Activated CD4-positive, alpha-beta memory T cell treated with anti-CD3 and anti-CD28 coated beads for 36 hours (primary cell): ENCODE measurements around the gene THOC6. TPM values are rescaled to one million over a fixed set of nuclear protein-coding genes. Genes with fewer than 3 reads are reported as not detected.
A peak's percentile ranks its signal among the peaks of the same experiment; 100 is the strongest.

ENCODE experiments used
- CTCF ChIA-PET: fragments of 350-600 bp; sonication (Branson Sonifier 250); formaldehyde crosslinking; loops from one replicate; lab custom pipeline; 2021; ENCODE audit warnings: antibody characterized with exemption, inconsistent platforms; lab: Charles Lee
- POLR2A ChIA-PET: fragments of 350-600 bp; sonication (Branson Sonifier 250); formaldehyde crosslinking; loops from one replicate; lab custom pipeline; 2021; ENCODE audit warnings: antibody characterized with exemption; lab: Charles Lee
- DNase-seq: peaks from one replicate; pipeline ENCODE4 v3.0.0-alpha.2; 2020
- H3K27ac Mint-ChIP-seq: one replicate; pipeline ENCODE4 v1.8.0; 2021; ENCODE audit warnings: mixed read lengths
- H3K27me3 Mint-ChIP-seq: one replicate; pipeline ENCODE4 v1.8.0; 2021; ENCODE audit warnings: mixed read lengths
- H3K36me3 Mint-ChIP-seq: one replicate; pipeline ENCODE4 v1.8.0; 2021; ENCODE audit warnings: mixed read lengths
- H3K4me1 Mint-ChIP-seq: one replicate; pipeline ENCODE4 v1.8.0; 2021; ENCODE audit warnings: low read depth, mixed read lengths
- H3K4me3 Mint-ChIP-seq: one replicate; pipeline ENCODE4 v1.8.0; 2021; ENCODE audit warnings: mild to moderate bottlenecking, mixed read lengths
- H3K9me3 Mint-ChIP-seq: one replicate; pipeline ENCODE4 v1.8.0; 2021; ENCODE audit warnings: mixed read lengths
- intact Hi-C: fragments of 100-400 bp; cut with micrococcal nuclease; formaldehyde crosslinking; loops from one replicate; pipeline ENCODE4 v1.15.1; 2023
- total RNA-seq, 2 experiments: library from RNA; stranded (reverse); gene quantifications; one replicate each; pipeline ENCODE4 v1.2.3, GENCODE V29; 2021

The THOC6 gene
- total RNA-seq, 2 experiments from 2014 or later, result 41.2 to 42.7 TPM

DNA sequence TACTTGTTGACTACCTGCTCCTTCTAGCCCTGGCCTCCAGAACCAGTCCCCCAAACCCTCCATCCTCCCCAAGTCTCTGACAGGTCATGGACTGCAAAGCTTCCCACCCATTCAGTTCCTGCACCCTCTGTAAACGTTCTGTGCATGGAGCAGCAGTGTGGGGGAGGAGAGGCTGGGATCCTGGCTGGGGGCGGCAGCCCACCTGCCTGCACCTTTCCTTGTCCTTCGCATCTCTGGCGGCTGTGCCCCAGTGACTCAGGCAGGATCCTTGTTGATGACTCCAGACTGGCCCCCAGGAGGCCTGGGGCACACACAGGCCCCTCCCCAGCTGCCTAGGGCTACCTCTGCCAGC is 42.0 kb upstream of the THOC6 start:
- H3K4me1 Mint-ChIP-seq, result peaks cover 15% of the 10 kb centered on the region
- DNase-seq, result no peak
- ChIA-PET POLR2A (interaction anchor here (1.1 to 1.3 kb wide), 3 partner anchors 10 to 39 kb away, joined by 3 to 4 read pairs (median 3); no protein-coding TSS in a partner anchor), CTCF (interaction anchor here (1.2 to 1.6 kb wide), 3 partner anchors 9 to 50 kb away, joined by 3 read pairs; no protein-coding TSS in a partner anchor)
- no peak overlapping the region for H3K27ac Mint-ChIP-seq
- peaks cover 17% of the 10 kb centered on the region for H3K36me3 Mint-ChIP-seq
- no peaks in the 10 kb centered on the region for H3K27me3 Mint-ChIP-seq
- peak overlapping the region; percentile 62 for H3K4me3 Mint-ChIP-seq
- no peaks in the 10 kb centered on the region for H3K9me3 Mint-ChIP-seq
- intact Hi-C loops, result loop anchor here (5.0 kb wide), 1 partner anchor 75 kb away; no protein-coding TSS in a partner anchor

DNA sequence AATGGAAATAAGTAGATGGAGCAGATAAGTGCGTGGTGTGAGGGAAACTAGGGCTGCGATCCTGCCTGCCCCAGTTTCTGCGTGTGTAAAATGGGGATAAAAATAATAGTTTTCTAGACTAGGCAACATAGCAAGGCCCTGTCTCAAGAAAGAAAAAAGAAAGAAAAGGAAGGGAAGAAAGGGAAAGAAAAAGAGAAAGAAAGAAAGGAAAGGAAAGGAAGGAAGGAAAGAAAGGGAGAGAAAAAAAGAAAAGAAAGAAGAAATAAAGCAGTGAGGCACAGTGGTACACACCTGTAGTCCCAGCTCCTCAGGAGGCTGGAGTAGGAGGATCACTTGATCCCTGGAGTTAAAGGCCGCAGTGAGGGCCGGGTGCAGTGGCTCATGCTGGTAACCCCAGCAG is 41.4 kb upstream of the THOC6 start:
- peaks cover 12% of the 10 kb centered on the region for H3K36me3 Mint-ChIP-seq
- intact Hi-C loops, result loop anchor here (5.0 kb wide), 1 partner anchor 75 kb away; no protein-coding TSS in a partner anchor
- H3K4me1 Mint-ChIP-seq, result peaks cover 15% of the 10 kb centered on the region
- no peaks in the 10 kb centered on the region for H3K27me3 Mint-ChIP-seq
- POLR2A ChIA-PET, result interaction anchor here (1.3 to 1.5 kb wide), 2 partner anchors 12 to 14 kb away, joined by 3 read pairs; no protein-coding TSS in a partner anchor
- H3K9me3 Mint-ChIP-seq, result no peaks in the 10 kb centered on the region
- no peak overlapping the region for H3K4me3 Mint-ChIP-seq
- CTCF ChIA-PET, result interaction anchor here (0.6 to 1.6 kb wide), 4 partner anchors 10 to 49 kb away, joined by 3 to 6 read pairs (median 3); partner anchors contain the start of gene PAQR4
- H3K27ac Mint-ChIP-seq, result no peak overlapping the region
- no peak for DNase-seq

DNA sequence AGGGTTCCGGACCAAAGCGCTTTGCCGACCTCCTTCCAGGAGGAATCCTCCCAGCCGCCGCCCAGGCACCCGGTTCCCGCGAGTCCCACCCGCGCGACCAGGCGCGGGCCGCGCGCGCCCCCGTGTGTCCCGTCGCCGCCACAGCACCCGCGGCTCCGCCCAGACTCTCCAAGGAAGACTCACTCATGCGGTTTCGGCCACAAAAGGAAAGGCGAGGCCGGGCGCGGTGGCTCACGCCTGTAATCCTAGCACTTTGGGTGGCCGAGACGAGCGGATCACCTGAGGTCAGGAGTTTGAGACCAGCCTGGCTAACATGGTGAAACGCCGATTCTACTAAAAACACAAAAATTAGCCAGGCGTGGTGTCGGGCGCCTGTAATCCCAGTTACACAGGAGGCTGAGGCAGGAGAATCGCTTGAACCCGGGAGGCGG is 40.1 kb upstream of the THOC6 start:
- DNase-seq, result peak; percentile 89
- no peaks in the 10 kb centered on the region for H3K27me3 Mint-ChIP-seq
- ChIA-PET POLR2A (interaction anchor here (1.5 kb wide), 1 partner anchor 13 kb away, joined by 3 read pairs; no protein-coding TSS in a partner anchor), CTCF (interaction anchor here (0.8 to 1.6 kb wide), 4 partner anchors 12 to 48 kb away, joined by 3 to 4 read pairs (median 4); no protein-coding TSS in a partner anchor)
- H3K9me3 Mint-ChIP-seq, result no peaks in the 10 kb centered on the region
- peaks cover 7% of the 10 kb centered on the region for H3K36me3 Mint-ChIP-seq
- no peak overlapping the region for H3K27ac Mint-ChIP-seq
- peaks cover 13% of the 10 kb centered on the region for H3K4me1 Mint-ChIP-seq
- intact Hi-C loops, result loop anchor here (5.0 kb wide), 1 partner anchor 76 kb away; no protein-coding TSS in a partner anchor
- H3K4me3 Mint-ChIP-seq, result peak overlapping the region; percentile 29

DNA sequence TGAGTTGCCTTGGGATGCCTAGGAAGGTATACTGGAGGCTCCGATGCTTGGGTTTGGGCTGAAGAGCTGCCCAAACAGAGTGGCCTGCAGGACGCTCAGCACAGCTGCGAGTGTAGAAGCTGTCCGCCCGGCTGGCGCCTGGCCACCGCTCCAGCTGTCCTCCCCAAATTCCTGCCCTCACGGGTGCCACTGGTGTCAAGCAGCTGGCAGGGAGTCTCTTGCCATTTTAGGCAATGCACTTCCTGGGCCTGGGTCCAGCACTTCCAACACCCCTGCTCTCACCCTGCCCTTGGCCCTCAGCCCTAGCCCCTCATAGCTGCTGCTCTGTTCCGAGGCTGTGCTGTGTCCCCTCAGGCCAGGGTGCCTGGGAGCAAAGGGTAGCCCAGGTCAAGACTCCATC is 38.4 kb upstream of the THOC6 start:
- intact Hi-C loops, result no loop called here
- no peak overlapping the region for H3K27ac Mint-ChIP-seq
- DNase-seq, result no peak
- CTCF ChIA-PET, result interaction anchor here (0.5 to 1.8 kb wide), 3 partner anchors 24 to 144 kb away, joined by 4 to 7 read pairs (median 5); no protein-coding TSS in a partner anchor
- peaks cover 8% of the 10 kb centered on the region for H3K4me1 Mint-ChIP-seq
- H3K9me3 Mint-ChIP-seq, result no peaks in the 10 kb centered on the region
- H3K36me3 Mint-ChIP-seq, result no peaks in the 10 kb centered on the region
- peaks cover under 1% of the 10 kb centered on the region for H3K27me3 Mint-ChIP-seq
- no peak overlapping the region for H3K4me3 Mint-ChIP-seq
- POLR2A ChIA-PET, result no interaction called here

DNA sequence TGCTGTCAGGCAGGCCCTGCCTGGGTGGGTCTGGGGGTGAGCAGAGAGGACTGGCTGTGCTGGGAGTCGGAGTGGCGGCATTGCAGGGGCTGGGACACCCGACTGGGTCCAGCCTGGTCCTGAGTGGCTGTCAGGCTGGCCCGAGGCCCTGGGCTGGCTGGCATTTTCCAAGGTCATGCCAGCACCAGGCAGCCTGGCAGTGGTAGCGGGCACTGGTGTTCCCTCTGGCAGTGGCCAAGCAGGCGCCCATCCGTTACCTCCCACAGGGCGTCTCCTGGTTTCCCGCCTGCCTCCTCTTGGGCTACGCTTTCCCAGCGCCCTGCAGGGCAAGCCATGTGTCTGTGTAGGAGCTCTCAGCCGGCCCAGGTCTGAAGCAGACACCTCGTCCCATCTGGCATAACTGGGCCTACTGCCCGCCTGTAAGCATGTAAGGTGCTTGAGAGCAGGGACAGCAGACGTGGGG is 37.9 kb upstream of the THOC6 start:
- no peak overlapping the region for H3K4me3 Mint-ChIP-seq
- ChIA-PET CTCF (interaction anchor here (0.5 to 1.8 kb wide), 2 partner anchors 25 to 46 kb away, joined by 5 to 7 read pairs; no protein-coding TSS in a partner anchor), POLR2A (no interaction called here)
- peaks cover 6% of the 10 kb centered on the region for H3K4me1 Mint-ChIP-seq
- H3K9me3 Mint-ChIP-seq, result no peaks in the 10 kb centered on the region
- intact Hi-C loops, result no loop called here
- DNase-seq, result no peak
- no peak overlapping the region for H3K27ac Mint-ChIP-seq
- H3K36me3 Mint-ChIP-seq, result no peaks in the 10 kb centered on the region
- peaks cover 2% of the 10 kb centered on the region for H3K27me3 Mint-ChIP-seq

DNA sequence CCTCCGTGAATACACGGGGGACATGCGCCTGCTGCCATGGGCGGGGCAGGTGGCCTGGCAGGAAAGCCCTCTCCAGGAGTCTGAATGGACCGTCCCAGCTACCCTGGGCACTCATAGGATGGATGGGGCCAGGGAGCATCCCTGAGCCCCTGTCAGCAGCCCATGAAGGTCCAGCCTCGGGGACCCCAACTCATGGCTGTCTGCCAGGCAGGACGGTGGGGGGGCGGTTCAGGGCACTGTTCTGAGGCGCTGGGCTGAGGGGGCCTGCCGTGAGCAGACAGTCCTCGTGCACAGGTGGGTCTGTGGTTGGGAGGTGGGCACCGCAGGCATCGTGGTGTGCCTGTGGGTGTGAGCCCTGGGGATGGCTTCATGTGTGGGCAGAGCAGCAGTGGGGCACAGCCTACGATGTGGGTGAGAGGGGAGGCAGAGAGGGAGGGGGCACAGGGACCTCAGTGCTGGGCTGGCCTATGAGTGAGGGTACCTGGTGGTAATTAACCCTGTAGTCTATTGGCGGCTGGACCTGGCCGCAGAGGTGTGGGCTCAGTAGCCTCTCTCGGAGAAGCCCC is 37.1 kb upstream of the THOC6 start:
- ChIA-PET CTCF (no interaction called here), POLR2A (no interaction called here)
- intact Hi-C loops, result no loop called here
- H3K27me3 Mint-ChIP-seq, result peaks cover 2% of the 10 kb centered on the region
- H3K9me3 Mint-ChIP-seq, result no peaks in the 10 kb centered on the region
- H3K4me3 Mint-ChIP-seq, result no peak overlapping the region
- no peaks in the 10 kb centered on the region for H3K36me3 Mint-ChIP-seq
- no peak overlapping the region for H3K27ac Mint-ChIP-seq
- H3K4me1 Mint-ChIP-seq, result peaks cover 5% of the 10 kb centered on the region
- no peak for DNase-seq

DNA sequence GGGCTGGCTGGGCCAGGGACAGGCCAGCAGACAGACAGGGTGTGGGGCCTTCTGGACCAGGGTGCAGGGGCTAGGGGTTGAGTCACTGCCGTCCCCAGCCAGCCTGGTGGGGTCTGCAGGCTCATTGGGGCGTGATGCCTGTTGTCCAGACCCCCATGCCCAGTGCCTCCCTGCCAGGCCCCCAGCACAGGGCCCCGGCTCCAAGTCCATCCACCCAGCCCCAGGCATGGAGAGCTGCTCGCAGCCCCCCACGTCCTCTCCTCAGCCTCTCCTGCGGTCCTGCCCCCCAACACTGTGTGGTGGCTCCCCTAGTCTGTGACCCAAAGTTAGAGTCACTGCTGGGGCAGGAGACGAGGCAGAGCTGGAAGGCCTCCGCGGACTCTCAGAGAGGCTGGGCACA is 36.5 kb upstream of the THOC6 start:
- H3K9me3 Mint-ChIP-seq, result no peaks in the 10 kb centered on the region
- DNase-seq, result no peak
- POLR2A ChIA-PET, result no interaction called here
- CTCF ChIA-PET, result no interaction called here
- peaks cover 2% of the 10 kb centered on the region for H3K27me3 Mint-ChIP-seq
- peaks cover 4% of the 10 kb centered on the region for H3K4me1 Mint-ChIP-seq
- no peak overlapping the region for H3K27ac Mint-ChIP-seq
- H3K4me3 Mint-ChIP-seq, result no peak overlapping the region
- no peaks in the 10 kb centered on the region for H3K36me3 Mint-ChIP-seq
- intact Hi-C loops, result no loop called here

DNA sequence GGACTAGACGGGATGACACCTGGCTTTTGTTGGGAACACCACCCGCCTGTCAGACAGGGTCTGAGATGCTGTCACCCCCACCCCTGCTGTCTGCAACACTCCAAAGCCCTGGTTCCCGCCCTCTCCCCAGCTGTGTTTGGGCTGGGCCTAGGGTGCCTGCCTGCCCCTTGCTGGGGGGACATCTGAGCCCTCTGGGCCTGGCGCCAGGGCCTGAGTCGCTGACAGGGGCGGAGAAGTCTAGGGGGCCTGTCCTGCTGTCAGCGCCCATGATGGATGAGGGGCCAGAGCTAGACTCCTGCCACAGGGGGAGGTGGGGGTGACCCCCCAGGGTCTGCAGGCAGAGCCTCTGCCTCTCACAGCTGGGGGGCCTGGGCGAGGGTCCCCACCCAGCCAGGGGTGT is 36.0 kb upstream of the THOC6 start:
- intact Hi-C loops, result no loop called here
- no peak overlapping the region for H3K27ac Mint-ChIP-seq
- H3K27me3 Mint-ChIP-seq, result peaks cover 2% of the 10 kb centered on the region
- no peak overlapping the region for H3K4me3 Mint-ChIP-seq
- POLR2A ChIA-PET, result no interaction called here
- H3K4me1 Mint-ChIP-seq, result peaks cover 4% of the 10 kb centered on the region
- H3K36me3 Mint-ChIP-seq, result no peaks in the 10 kb centered on the region
- no peak for DNase-seq
- H3K9me3 Mint-ChIP-seq, result no peaks in the 10 kb centered on the region
- CTCF ChIA-PET, result interaction anchor here (0.9 kb wide), 1 partner anchor 41 kb away, joined by 4 read pairs; no protein-coding TSS in a partner anchor

DNA sequence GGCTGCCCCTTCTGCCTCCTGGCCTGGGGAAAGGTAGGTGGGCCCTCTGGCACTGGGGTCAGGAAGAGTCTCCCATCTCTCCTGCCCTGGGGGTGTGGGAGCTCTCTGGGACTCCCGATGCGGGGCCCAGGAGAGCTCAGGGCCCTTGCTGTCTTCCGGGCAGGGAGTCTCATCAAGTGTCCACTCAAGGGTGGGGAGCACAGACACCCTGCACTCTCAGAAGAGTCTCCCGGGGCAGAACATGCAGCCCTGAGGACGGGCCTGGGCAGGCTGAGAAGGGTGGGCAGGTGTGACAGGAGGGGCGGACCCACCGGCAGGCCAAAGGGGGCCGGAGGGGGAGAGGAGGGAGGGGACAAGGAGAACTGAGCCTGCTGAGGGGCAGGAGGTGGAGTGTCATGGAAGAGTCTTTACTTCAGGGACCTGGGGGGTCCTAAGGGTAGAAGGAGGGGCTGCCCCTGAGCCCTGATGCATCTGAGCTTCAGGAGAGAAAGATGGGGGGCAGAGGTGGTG is 35.2 kb upstream of the THOC6 start:
- Mint-ChIP-seq H3K36me3 (no peaks in the 10 kb centered on the region), H3K27ac (no peak overlapping the region), H3K4me1 (peaks cover 4% of the 10 kb centered on the region), H3K27me3 (peaks cover 2% of the 10 kb centered on the region), H3K4me3 (no peak overlapping the region), H3K9me3 (no peaks in the 10 kb centered on the region)
- ChIA-PET CTCF (interaction anchor here (0.9 kb wide), 1 partner anchor 40 kb away, joined by 4 read pairs; no protein-coding TSS in a partner anchor), POLR2A (no interaction called here)
- no peak for DNase-seq
- intact Hi-C loops, result no loop called here

DNA sequence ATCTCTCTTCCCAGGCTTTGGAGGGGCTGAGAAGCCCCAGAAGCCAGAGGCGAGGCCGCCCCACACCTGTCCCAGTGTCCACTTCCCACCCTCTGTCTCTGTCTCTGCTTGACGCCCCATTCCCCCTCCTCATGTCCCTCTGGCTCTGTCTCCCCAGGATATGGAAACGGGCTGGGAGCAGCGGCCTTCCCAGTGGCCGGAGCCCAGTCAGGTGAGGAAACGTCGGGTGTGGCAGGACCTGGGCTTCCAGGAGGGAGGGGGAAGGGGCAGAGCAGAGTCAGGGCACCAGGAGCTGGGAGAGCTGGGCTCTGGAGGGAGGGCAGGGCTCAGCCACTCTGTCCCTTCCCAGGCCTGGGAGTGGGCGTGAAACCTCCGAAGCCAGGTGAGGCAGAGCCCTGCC is 32.9 kb upstream of the THOC6 start:
- ChIA-PET POLR2A (no interaction called here), CTCF (no interaction called here)
- intact Hi-C loops, result no loop called here
- no peaks in the 10 kb centered on the region for H3K9me3 Mint-ChIP-seq
- H3K4me1 Mint-ChIP-seq, result no peaks in the 10 kb centered on the region
- H3K27me3 Mint-ChIP-seq, result peaks cover 2% of the 10 kb centered on the region
- no peak for DNase-seq
- no peak overlapping the region for H3K27ac Mint-ChIP-seq
- H3K36me3 Mint-ChIP-seq, result no peaks in the 10 kb centered on the region
- H3K4me3 Mint-ChIP-seq, result no peak overlapping the region

DNA sequence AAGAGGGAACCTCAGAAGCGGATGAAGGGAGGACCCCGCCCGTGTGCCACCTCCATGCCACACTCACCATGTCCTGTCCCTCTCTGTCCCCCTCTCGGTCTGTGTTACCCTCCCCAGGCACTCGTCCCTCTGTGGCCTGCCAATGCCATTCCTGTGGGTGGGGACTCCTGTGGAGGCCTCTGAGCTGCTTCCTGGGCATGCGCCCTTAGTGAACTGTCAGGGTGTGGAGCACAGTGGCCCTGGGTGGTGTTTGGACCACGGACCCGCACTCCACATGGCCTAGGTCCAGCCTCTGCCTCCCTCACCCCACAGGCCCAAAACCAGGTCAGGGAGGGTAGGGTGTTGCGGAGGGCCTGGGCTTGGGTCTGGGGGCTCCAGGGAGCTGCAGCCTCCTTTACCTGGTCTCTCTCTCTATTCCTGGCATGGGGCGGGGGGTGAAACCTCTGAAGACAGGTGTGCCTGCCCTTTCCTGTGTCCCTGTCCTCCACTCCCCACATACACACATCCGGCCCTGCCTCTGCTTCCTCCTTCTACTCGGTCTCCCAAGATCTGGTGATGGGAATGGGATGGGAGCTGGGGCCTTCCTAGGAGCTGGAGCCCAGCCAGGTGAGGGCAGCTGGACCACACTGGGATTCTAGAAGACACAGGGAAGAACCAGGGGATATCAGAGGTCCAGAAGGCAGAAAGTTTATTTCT is 32.1 kb upstream of the THOC6 start:
- POLR2A ChIA-PET, result no interaction called here

More for the DNA sequence above, 32.1 kb upstream of the THOC6 start:
- H3K9me3 Mint-ChIP-seq, result no peaks in the 10 kb centered on the region
- no peaks in the 10 kb centered on the region for H3K4me1 Mint-ChIP-seq
- H3K27ac Mint-ChIP-seq, result no peak overlapping the region
- CTCF ChIA-PET, result no interaction called here
- H3K27me3 Mint-ChIP-seq, result peaks cover 2% of the 10 kb centered on the region
- no peak for DNase-seq
- H3K4me3 Mint-ChIP-seq, result no peak overlapping the region
- no peaks in the 10 kb centered on the region for H3K36me3 Mint-ChIP-seq
- intact Hi-C loops, result no loop called here
